Activated gamma-delta T cell treated with Interleukin-2 at 50 U/mL for 16 hours (primary cell): ENCODE data around the gene TMEM89.

Experiments used
- DNase-seq: peaks from one replicate; pipeline ENCODE4 v3.0.0-alpha.2; 2020

Gene TMEM89

DNA sequence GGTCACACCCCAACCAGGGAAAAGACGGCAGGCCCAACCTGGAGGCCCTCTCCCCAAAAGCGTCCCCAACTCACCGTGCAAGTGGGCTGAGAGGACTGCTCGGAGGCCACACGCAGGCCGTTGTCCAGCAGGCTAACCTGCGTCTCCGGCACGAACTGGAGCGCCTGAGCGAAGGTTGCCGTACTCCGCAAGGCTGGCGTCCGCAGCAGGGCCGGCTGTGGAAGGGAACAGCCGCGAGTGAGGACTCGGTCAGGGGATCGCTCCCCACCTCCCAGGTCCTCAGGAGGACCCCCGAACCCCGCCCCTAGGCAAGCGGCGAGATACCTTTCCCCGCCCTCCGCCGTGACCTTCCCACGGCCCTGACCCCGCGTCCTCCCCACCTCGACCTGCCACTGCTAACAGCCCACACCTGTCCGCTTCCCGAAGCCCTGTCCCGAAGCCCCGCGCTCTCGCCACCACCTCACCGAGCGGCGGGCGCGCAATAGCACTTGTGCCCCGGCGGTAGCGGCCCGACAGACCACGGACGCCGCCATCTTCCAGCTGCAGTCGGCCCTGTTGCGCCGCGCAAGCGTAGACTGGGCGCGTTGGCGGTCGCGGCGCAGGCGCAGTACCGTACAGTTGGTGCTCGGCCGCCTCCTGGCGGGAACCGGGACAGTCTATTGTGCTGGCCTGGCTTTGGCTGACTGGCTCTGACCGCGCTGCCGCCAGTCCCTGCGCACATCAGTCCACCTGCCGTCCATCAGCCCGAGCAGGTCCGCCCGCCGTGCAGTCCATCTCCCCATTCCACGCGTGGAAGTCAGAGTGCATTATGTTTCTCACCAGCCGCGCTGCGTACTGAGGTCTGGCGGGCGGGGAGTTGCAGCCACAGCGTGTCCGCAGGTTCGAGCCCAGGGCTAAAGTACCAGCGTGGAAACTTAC, 12.2 kb downstream of the TMEM89 start, which contains the start of gene UQCRC1:
Gene UQCRC1 (minus strand): TSS at position 559 of the 918 bp plus-strand sequence. CDS start 26 bp downstream, at position 533.
- DNase-seq: peak; percentile 89

DNA sequence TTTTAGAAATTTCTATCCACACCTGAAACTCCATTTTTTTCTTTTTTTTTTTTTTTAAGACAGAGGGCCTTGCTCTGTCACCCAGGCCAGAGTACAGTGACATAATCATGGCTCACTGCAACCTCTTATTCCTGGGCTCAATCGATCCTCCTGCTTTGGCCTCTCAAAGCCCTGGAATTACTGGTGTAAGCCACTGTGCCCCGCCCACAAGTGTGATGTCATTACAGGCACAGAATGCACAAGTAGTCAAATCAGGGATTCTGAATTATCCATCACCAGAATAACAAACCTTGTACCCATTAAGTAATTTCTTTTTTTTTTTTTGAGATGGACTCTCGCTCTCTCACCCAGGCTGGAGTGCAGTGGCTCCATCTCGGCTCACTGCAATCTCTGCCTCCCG, 14.1 kb downstream of the TMEM89 start:
- DNase-seq: no peak

DNA sequence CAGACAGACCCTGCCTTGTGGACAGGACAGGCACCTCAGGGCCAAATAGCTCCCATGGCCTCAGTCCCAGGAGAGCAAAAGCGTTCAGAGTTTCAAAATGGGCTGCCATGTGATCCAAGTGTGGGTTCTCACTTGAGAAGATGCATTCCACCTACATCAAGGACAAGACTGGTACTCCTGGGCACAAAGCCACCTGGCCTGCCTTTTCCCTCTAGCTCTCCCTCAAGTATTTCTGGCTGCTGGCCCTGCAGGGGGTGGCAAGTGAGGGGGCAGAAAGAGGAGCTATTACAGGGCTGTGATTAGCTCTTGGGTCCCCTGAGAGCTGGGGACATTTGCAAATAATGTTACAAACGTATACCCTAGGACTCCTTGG, 20.0 kb downstream of the TMEM89 start:
- DNase-seq: no peak

DNA sequence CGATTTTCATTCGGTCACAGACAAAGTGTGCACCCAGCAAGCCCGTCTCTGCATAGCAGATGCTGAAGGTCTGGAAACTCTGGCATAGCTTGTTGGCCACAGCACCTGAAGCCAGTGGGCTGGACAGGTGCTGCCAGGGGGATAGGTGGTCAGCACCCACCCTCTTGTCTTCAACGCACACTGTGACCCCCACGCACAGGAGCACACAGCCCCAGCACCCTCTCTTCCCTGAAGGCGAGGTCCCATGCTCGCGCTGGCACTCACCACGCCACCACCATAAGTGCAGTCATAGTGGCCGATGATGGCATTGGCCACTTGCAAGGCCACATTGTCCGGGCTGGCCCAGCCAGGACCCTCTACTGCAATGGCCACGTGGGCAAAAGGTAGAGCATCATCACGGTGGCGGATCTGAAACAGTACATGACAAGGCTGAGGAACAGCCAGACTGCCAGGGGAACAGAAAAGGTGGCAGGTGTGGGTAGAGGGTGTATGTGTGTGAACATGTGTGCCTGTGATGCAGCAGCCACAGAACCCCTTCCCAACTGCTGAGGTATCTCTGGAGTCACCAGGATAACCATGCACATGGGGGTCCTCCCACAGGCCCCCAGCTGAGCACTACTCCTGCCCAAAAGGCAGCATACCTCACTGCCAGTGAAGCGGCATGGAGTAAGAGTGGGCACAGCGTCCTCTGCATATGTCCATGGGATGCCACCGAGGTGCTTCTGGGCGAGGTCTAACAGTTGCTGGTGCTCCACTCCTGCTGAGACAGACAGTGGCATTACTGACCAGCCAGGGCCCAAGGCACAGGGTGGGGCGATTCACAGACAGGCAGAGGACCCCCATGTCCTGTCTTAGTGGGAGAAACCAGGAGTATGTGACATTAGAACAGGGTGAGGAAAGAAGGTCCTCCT, 20.6 kb downstream of the TMEM89 start:
- DNase-seq: no peak

DNA sequence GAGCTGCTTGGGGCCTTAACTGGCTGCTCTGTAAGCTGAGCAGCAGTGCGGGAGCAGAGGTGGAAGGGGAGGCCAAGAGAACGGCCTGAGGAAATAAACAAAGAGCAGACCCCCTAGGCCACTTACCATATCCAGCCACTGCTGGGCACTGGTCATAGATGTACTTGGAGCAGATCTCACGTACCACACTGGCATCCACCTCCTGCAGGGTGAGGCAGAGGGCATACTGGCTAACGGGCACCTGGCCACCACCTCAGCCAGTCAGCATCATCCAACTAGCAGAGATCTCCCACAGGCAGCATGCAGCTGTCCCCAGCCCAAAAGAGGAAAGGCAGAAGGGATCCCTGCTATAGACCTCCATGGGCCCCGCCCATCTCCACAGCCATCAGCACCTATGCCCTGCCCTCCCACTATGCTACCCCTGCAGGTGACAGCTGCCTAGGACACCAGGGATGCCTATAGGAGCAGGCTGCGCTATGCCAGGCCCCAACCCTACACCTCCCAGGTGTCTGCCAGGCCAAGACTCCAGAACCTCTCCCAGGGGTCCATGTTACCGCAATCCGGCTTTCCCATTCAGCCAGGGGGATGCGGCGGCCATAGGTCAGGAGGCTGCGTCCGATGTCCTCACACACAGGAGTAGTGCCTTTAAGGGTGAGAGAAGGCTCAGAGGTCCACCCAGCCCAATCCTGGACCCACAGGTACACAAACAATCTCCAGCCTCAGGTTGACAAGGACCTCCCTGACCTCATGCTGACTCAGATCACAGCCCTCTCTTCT, 21.9 kb downstream of the TMEM89 start:
- DNase-seq: no peak

DNA sequence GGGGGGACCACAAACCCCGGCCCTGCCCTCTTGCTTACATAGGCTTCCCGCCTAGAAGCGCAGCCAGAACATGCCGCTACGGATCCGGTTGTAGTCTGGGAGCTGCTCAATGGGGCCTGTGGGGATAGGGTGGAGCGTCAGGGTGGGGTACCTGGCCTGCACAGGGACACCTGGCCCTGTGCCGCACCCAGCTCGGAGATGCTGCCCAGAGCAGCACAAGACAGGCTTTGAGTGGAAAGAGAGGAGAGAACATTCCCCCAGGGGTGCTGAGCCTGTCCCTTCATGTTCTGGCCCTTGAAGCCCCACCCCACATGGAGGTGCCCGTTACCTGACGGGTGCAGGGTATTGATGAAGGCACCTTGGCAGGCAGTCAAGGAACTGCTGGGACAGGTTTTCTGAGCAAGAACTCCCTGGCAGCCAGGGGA, 22.5 kb downstream of the TMEM89 start:
- DNase-seq: no peak

DNA sequence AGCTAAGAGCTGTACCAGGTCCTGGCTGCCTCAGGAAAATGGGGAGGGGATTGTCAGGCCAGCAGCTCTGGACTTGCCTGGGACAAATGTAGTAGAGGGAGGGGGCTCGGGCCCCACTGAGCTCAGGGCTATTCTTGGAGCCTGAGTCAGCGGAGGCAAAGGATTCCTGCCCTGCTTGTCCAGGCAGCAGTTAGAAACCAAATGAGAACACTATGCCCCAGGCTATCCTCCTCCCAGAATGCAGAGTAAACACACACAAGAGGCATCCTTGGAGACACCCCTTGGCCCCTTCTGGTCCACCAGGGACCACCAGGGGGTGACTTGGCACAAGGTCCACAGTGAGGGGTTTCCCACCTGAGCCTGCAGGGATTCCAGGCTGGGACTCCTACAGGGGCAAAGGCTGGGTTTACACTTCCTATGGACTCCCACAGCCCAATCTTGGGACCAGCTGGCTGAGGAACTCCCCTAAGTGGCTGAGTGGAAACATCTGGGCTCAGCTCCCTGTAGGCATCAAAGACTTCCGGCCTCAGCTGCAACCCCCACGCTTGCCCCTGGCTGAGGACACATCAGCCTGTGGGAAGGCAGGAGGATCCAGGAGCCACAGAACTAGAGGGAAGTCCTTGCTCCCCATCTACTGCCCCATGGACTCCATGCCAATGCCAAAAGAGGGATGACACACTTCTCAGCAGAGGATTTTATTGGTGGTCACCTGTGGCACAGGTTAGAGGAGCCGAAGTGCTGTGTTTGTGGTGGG, 23.1 kb downstream of the TMEM89 start:
- no peak for DNase-seq

DNA sequence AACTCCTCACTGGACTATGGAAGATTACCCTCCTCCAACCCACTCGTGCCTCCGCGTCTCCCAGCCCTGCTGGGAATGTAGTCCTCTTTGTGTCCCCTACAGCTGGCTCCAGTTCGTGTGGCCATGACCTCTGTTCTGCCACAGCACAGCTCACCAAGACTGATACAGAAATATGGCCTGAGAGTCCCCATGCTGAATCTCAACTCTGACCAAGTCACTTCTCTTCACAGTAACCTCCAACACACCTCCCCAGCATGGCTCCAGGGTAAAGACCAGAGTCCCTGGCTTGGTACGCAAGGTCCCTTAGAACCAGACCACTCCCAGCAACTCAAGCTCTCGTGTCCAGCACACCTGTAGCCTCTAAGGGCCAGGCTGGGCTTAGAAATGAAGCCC, 24.2 kb downstream of the TMEM89 start:
- no peak for DNase-seq

DNA sequence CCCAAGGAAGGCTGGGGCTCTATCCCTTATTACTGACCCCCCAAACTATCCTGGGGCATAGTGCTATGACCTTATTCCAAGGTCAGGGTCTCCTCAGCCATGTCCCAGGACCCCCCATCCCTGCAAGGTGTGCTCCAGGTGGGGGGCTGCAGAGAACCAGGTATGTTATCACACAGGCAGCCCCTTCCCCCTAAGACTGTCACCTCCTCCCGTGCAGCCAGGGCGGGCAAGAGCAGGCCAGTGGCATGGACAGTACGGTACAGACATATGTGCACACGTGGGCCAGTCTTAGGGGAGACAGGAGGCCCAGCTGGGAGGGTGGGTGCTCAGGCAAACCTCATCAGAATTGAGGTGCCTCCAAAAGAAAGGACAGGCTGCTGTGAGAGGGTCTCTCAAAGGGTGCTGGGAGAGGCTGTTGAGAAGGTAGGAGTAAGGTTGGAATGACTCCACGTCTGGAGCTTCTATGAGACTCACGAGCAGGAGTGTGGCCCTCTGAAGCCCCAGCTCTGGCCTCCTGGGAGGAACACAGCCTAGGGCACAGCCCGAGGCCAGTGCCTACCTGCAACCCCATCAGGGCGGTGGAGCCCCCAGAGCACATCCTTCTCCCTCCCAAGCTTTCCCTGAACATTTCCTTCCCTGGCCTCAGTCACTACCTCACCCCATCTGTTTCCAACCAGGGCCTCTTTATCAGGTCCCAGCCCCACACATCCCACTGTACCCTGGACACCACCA, 24.7 kb downstream of the TMEM89 start:
- no peak for DNase-seq

DNA sequence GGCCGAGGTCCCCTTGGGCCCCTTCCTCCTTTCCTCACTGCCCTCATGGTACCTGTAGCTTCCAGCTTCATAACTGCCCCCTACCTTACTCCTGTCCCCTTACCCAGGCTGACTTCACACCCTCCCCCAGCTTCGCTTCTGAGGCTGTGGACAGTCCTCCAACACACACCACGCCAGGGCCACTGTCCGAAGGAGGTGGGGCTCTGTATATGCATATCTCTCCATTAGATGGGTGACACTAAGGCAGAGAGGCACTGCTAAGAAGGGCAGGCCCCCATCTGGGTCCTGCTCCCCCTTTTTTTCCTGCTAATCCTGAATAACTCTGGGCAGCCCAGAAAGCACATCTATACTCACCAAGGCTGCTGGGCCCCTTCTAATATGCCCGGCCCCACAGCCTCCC, 25.4 kb downstream of the TMEM89 start:
- no peak for DNase-seq

DNA sequence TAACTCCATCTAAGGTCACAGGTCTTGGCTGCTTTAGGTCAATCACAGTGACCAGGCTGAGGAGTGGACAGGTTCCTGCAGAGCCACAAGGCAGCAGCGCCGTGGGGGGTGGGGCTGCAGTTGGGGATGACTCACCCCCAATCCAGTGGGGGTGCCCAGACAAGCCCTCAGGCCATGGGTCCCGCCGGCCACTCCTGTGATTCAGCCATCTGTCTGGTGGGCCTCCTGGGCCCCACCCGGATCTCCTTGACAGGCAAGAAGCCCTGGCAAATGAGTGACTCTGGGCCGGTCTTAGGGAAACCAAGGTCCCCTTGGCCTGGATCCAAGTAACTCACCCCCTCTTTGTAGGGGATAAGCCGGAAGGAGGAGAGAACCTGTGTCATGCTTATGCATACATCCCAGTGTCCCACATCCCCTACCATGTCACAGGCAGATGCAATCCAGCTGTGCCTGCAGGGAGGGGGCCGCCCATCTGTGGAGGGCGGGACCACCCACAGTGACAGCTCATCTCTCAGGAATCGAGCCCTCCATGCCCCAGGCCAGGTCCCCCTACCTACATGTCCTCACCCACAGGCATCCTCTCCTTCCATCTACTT, 25.9 kb downstream of the TMEM89 start:
- no peak for DNase-seq

DNA sequence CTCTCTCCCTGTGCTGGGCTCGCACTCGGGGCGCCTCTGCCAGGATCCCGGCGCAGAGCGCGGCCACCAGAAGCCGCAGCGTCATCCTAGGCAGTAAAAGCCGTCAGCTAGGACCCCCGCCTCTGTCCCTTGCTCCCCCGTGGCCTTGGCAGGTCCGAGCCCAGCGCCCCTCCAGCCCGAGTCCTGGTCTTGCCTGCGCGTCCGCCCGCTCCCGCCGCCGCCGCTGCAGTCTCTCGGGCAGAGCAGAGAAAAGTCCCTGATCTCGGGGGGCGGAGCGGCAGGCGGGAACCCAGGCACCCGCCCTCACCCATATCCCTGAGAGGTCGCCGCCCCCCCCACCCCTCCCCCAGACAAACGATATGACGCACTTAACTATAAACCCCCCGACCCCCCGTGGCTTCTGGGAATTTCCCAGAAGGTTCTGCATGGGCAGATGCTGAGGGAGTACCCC, 26.5 kb downstream of the TMEM89 start, which contains the start of gene COL7A1:
Gene COL7A1 (minus strand): TSS at position 255 of the 451 bp plus-strand sequence. CDS start 170 bp downstream, at position 85.
- DNase-seq: no peak

DNA sequence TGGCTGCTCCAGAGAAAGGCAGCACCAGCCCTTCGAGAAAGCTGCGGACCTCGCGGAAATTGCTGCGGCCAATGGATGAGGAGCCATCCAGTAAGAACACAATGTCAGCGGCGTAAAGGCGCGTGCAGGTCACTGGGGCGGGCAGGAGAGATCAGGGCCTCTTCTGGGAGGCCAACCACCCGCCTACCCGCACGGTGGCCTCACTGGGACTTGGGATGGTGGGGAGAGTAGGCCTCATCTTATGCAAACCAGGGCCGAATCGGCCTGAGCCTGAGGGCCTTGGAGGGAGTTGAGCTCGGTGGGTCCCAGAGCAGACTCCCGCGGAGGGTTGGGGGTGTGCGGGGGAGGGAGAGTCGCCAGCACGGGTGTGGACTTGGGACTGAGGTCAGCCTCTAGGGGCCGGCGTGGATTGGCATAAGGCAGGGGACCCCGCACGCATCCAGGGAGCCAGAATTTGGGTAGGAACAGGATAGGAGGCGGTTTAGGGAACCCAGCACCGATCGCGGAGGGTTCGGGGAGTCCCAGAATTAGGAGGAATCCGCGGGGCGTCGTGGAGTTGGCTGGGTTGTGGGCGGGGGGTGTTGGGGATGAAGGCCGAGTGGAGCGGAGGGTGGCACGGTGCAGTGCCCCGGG, 27.0 kb downstream of the TMEM89 start:
- no peak for DNase-seq

DNA sequence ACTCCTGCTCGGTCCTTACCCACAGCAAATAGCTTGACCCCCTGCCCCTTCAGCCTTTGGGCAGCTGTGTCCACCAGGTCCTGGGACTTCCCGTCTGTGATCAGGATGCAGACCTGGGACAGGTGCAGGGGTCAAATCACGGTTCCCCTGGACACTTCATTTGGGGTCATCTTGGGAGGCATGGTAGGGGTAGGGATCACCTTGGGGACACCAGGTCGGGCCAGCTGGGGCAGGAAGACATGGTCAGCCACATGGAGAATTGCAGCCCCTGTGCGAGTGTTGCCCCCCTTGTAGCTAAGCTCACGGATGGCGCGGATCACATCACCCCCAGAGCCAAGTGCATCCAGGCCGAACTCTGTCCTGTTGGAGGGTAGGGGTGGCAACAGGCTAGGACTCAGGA, 28.2 kb downstream of the TMEM89 start:
- no peak for DNase-seq

DNA sequence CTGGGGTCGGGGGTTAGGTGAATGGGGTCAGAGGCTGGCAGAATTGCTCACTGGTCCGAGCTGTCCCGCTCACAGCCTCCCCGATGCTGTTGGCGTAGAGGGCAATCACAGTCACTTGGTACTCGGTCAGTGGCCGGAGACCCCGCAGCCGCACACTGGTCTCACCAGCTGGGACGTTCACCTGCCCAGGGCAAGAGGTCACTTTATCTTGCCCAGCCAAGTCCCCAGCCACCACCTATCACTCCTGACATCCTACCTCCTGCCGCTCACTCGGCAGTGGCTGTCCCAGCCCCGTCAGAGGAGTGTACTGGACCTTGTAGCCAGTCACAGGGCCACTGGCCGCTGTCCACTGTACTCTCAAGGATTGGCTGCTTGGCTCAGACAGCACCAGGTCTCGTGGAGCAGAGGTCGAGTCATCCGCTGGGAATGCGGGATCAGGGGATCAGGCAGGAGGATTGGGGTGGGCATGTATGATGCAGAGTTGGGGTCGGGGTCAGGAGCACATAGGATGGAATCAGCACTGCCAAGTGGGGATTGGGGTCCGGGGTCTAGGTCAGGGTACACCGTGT, 29.0 kb downstream of the TMEM89 start:
- no peak for DNase-seq

DNA sequence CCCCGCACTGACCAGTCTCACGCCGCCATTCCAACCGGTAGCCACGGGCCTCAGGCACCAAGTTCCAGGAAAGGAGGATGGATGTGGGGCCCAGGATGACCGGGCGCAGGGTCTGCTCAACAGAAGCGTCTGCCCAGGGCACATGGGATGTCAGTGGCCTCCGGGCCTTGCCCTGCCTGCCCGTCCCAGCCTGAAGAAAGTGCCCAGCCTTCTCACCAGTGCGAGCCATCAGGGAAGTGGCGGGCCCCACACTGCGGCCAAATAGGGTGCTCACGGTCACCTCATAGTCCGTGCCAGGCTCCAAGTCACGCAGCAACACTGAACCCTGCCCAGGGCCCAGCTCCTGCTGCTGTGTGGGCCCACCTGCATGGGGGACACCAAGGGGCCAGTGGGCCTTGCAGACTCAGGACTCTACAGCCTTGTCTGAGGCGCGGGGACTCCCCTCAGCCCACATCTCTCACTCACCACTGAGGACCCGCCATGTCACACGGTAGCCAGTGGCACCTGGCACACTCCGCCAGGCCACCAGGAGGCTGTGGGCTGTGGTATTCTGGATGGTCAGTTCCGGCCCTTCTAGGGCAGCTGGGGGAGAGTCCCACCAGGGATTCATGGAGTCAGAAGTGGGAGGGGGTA, 29.6 kb downstream of the TMEM89 start:
- no peak for DNase-seq

DNA sequence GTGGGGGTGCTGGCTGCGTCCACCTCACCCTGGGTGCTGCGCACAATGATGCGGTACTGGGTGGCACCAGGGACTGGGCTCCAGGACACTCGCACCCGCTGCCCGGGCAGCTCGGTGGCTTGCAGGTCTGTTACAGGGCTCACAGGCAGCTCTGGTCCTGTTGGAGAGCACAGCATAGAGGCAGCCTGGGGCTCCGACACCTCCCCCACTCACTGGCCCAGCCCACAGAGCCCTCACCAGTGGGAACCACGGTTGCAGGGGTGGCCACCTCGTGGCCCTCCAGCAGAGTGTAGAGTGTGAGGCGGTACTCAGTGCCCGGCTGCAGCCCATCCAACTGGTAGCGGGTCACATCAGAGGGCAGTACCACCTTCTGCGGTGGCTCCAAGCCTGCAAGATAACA, 30.1 kb downstream of the TMEM89 start:
- DNase-seq: no peak

DNA sequence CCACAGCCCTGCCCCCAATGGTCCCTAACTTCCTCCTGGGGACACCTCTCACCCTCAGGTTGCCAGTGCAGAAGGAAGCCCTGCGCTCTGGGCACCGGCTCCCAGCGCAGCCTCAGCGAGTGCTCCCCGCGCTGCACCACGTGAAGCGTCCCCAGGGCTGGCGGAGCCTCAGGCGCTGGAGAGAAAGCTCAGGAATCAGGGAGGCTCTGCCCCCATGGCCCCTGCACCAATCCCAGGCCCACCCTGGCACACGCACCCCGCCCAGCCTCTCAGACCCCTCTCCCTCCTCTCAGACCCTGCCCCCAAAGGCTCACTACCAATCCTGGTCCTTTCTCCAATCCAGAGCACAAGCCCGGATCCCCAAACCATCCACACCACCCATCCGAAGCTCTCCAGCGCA, 33.3 kb downstream of the TMEM89 start:
- no peak for DNase-seq

DNA sequence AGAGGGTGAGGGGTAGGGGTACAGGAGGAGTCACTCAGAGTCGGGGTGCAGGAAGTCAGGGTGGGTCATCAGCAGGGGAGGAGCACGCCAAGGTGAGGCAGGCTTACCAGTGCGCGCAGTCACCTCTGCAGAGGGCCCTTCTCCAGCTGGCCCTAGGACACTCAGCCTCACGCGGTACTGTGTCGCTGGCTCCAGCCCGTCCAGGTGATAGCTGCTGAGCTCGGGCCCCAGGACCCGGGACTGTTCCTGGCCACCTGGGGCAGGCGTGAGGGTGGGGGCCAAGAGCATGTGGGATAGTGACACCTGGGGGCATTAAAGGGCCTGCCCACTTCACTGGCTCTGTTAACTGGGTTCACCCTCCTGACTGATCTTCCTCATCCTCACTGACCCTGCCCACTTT, 33.9 kb downstream of the TMEM89 start:
- DNase-seq: no peak
